GM12891 (cell line): ENCODE data around the gene COPG2.

Experiments used
- POLR2A ChIP-seq: IDR thresholded peaks from 2 replicates; pipeline ENCODE4 v1.6.1; 2011; ENCODE audit warnings: low read depth, low read length, control low read depth
- POLR2AphosphoS5 ChIP-seq: IDR thresholded peaks from 2 replicates; pipeline ENCODE4 v1.6.1; 2011; ENCODE audit warnings: low read depth, low read length, control low read depth
- TAF1 ChIP-seq: IDR thresholded peaks from 2 replicates; pipeline ENCODE4 v1.6.1; 2011; ENCODE audit warnings: low read depth, low read length, control low read depth

- TF ChIP-seq POLR2A (no peak), TAF1 (no peak), POLR2AphosphoS5 (no peak)
These were observed 823 bp downstream of the COPG2 start for GRCh38 chr7:130667593-130668257.
